ENCODE measurements around the gene LRRC8E. TPM values are rescaled to one million over a fixed set of nuclear protein-coding genes. Genes with fewer than 3 reads are reported as not detected.

The LRRC8E gene
- total and polyA plus RNA-seq, 7 donors = 0.23 to 1.2 (median 1.2) TPM; not detected in 4

DNA sequence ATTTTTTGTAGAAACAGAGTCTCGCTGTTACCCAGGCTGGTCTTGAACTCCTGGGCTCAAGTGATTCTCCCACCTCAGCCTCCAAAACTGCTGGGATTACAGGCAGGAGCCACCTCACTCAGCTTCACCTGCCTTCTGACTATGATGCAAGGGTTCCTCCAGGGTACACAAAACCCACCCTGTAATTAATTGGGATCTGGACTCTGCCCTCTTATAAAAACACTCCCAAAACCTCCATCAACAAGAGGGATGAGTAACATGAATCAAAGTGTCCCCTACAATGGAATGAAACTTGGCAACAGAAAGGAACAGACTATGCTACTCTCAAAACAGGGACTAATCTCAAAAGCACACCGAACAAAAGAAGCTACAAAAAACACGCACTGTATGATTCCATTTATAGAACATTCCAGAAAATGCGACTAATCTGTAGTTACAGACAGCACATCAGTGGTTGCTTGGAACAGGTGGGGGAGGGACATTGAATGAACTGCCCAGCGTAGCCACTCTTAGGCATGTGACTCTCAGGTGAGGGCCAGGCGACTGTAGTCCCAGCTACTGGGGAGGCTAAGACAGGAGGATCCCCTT is 11.0 kb upstream of the LRRC8E start:
- Histone ChIP-seq H3K4me1 (peaks cover 0 to 18% (median 16%) of the 10 kb centered on the region in 4 donors), H3K27ac (no peak overlapping the region)

GRCh38 chr19:7879111-7879807 is 9.1 kb upstream of the LRRC8E start:
- Histone ChIP-seq H3K4me1 (peaks cover 0 to 5% (median 5%) of the 10 kb centered on the region in 4 donors), H3K27ac (no peak overlapping the region), H3K4me3 (no peak overlapping the region), H3K9me3 (no peaks in the 10 kb centered on the region), H3K27me3 (peaks cover 4 to 21% (median 19%) of the 10 kb centered on the region in 3 donors), H3K36me3 (no peaks in the 10 kb centered on the region)
- no peak for DNase-seq
- TF ChIP-seq EP300 (IDR thresholded peaks at IDR 0.05) (no peak), POLR2AphosphoS5 (IDR thresholded peaks at IDR 0.05) (no peak), POLR2A (IDR thresholded peaks at IDR 0.05) (no peak)
- TF ChIP-seq, protein P1, sequence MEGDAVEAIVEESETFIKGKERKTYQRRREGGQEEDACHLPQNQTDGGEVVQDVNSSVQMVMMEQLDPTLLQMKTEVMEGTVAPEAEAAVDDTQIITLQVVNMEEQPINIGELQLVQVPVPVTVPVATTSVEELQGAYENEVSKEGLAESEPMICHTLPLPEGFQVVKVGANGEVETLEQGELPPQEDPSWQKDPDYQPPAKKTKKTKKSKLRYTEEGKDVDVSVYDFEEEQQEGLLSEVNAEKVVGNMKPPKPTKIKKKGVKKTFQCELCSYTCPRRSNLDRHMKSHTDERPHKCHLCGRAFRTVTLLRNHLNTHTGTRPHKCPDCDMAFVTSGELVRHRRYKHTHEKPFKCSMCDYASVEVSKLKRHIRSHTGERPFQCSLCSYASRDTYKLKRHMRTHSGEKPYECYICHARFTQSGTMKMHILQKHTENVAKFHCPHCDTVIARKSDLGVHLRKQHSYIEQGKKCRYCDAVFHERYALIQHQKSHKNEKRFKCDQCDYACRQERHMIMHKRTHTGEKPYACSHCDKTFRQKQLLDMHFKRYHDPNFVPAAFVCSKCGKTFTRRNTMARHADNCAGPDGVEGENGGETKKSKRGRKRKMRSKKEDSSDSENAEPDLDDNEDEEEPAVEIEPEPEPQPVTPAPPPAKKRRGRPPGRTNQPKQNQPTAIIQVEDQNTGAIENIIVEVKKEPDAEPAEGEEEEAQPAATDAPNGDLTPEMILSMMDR (IDR thresholded peaks at IDR 0.05) = no peak
- intact Hi-C loops (cut with DNase I) = no loop called here
- 56 to 82% methylated on average over 18 of the region's 18 CpGs for whole genome bisulfite sequencing, 2 donors

More for the DNA sequence above, 11.0 kb upstream of the LRRC8E start:
- no peak for DNase-seq
- Histone ChIP-seq H3K36me3 (no peaks in the 10 kb centered on the region), H3K4me3 (no peak overlapping the region), H3K9me3 (no peaks in the 10 kb centered on the region), H3K27me3 (peaks cover 23 to 40% (median 38%) of the 10 kb centered on the region in 3 donors)
- TF ChIP-seq POLR2AphosphoS5 (IDR thresholded peaks at IDR 0.05) (no peak), EP300 (IDR thresholded peaks at IDR 0.05) (no peak), POLR2A (IDR thresholded peaks at IDR 0.05) (no peak)
- TF ChIP-seq, protein P1 (IDR thresholded peaks at IDR 0.05) = no peak
- intact Hi-C loops (cut with DNase I) = no loop called here
- 79 to 87% methylated on average over 6 of the region's 6 CpGs for WGBS, 2 donors

- intact Hi-C loops (cut with DNase I) = no loop called here
- 82 to 89% methylated on average over 19 of the region's 19 CpGs for WGBS, 2 donors
- H3K9me3 ChIP-seq = no peaks in the 10 kb centered on the region
These were observed 8.5 kb upstream of the LRRC8E start for GRCh38 chr19:7879836-7880235.

GRCh38 chr19:7881910-7882309 is 6.4 kb upstream of the LRRC8E start:
- DNase-seq = no peak
- no peak for TF ChIP-seq POLR2A (IDR thresholded peaks at IDR 0.05)
- TF ChIP-seq POLR2AphosphoS5 (IDR thresholded peaks at IDR 0.05) = no peak
- TF ChIP-seq EP300 (IDR thresholded peaks at IDR 0.05) = no peak
- TF ChIP-seq, protein P1 (IDR thresholded peaks at IDR 0.05) = no peak
- Histone ChIP-seq H3K9me3 (no peaks in the 10 kb centered on the region), H3K4me1 (no peaks in the 10 kb centered on the region), H3K27ac (no peak overlapping the region), H3K36me3 (no peaks in the 10 kb centered on the region), H3K27me3 (no peaks in the 10 kb centered on the region), H3K4me3 (no peak overlapping the region)
- WGBS, 2 donors = 93 to 97% methylated on average over 3 of the region's 3 CpGs
- intact Hi-C loops (cut with DNase I) = no loop called here

More at GRCh38 chr19:7879836-7880235, 8.5 kb upstream of the LRRC8E start:
- TF ChIP-seq POLR2AphosphoS5 (IDR thresholded peaks at IDR 0.05) (no peak), EP300 (IDR thresholded peaks at IDR 0.05) (no peak), POLR2A (IDR thresholded peaks at IDR 0.05) (no peak)
- TF ChIP-seq, protein P1 (IDR thresholded peaks at IDR 0.05) = no peak
- H3K36me3 ChIP-seq = no peaks in the 10 kb centered on the region
- H3K4me3 ChIP-seq = no peak overlapping the region
- H3K27ac ChIP-seq = no peak overlapping the region
- H3K27me3 ChIP-seq = peaks cover 0 to 15% (median 13%) of the 10 kb centered on the region in 3 donors
- H3K4me1 ChIP-seq = no peaks in the 10 kb centered on the region
- DNase-seq = no peak

All from sigmoid colon (tissue), 7 donors.